ENCODE data around the gene SSMEM1.
A peak's percentile ranks its signal among the peaks of the same experiment; 100 is the strongest.

The SSMEM1 gene

DNA sequence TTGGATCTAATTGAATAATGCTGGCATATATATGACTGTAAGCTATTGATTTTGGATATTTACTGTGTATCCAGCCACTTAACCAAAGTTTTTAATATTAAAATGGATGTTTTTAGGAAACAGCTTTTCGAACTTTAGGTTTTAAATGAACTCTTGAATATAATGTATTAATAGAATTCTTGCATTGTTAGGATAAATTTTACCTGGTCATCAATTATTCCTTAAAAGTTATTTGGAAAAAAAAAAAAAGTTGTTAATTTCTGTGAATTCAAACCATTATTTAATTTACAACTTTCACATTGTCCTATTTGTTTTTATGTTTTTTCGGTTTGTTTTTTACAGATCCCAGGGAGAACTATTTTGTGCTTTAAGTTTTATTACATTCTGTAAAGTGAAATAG, 12.3 kb upstream of the SSMEM1 start:
- no peak for TF ChIP-seq CTCF (conservative IDR thresholded peaks at IDR 0.05; ENCODE audit: low read depth, low read length)
- no peak for DNase-seq (ENCODE audit: low read depth)
- no peak overlapping the region for H3K4me3 ChIP-seq (ENCODE audit: low read depth, low read length)

DNA sequence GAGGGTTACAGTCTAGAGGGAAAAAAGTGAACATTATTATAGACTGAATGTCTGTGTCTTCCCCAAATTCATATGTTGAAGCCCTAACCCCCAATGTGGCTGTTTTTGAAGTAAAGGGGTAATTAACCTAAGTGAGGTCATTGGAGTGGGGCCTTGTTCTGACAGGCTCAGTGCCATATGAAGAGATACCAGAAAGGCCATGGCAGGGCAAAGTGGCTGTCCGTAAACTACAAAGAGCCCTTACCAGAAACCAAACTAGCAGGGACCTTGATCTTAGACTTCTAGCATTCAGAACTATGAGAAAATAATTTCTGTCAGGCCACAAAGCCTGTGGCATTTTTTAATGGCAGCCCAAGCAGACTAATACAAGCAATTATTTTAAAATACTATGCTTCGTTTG, 11.2 kb upstream of the SSMEM1 start:
- H3K4me3 ChIP-seq (ENCODE audit: low read depth, low read length) = no peak overlapping the region
- DNase-seq (ENCODE audit: low read depth) = no peak
- TF ChIP-seq CTCF (conservative IDR thresholded peaks at IDR 0.05; ENCODE audit: low read depth, low read length) = no peak

- TF ChIP-seq CTCF (conservative IDR thresholded peaks at IDR 0.05; ENCODE audit: low read depth, low read length) = no peak
- H3K4me3 ChIP-seq (ENCODE audit: low read depth, low read length) = no peak overlapping the region
- no peak for DNase-seq (ENCODE audit: low read depth)
Measured at GRCh38 chr7:130197094-130197493, 10.6 kb upstream of the SSMEM1 start.

- no peak for TF ChIP-seq CTCF (conservative IDR thresholded peaks at IDR 0.05; ENCODE audit: low read depth, low read length)
- H3K4me3 ChIP-seq (ENCODE audit: low read depth, low read length) = no peak overlapping the region
- no peak for DNase-seq (ENCODE audit: low read depth)
Measured at GRCh38 chr7:130201796-130202195, 5.9 kb upstream of the SSMEM1 start.

DNA sequence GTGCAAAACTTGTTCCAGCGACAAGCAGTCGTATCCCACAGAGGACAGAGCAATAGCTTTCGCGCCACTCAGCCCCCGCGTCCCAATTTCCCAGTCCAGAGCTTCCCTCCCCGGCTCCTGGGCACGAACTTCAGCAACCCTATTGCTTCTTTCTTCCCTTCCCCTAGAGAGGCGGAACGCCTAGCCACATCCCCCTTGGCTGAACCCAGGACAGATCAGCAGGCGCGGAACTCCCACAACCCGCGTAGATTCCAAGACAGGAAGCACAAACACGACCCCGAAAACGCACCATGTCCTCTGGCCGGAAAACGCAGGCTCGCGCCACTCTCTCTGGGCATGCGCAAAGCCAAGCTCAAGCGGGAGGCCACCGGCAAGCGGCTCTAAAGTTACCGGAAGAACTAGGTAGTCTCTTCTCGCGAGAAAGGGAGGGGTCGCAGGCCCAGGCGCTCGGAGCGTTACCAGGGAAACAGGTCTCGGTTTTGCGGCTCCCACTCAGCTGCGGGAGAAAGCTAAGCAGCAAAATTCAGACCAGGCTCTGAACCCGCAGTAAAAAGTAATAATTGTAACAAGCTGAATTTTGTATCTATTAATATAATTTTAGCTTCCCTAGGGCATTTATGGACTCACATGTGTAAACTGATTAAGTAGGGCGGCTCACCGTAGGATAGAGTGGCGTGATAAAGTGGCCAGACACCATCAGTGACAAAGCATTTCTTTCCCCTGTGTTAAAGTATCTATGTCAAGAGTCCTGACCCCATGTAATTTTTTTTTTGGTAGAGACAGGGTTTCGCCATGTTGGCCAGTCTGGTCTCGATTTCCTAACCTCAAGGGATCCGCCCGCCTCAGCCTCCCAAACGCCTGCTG, 2.3 kb upstream of the SSMEM1 start, which contains the start of gene TMEM209:
Gene TMEM209, minus strand, starts transcription at position 323 of the 864 bp plus-strand sequence. Its CDS starts 31 bp downstream, at position 292.
- TF ChIP-seq CTCF (conservative IDR thresholded peaks at IDR 0.05; ENCODE audit: low read depth, low read length) = no peak
- peak; percentile 98 for DNase-seq (ENCODE audit: low read depth)
- H3K4me3 ChIP-seq (ENCODE audit: low read depth, low read length) = peak within 1 kb of the TSS; percentile 90

DNA sequence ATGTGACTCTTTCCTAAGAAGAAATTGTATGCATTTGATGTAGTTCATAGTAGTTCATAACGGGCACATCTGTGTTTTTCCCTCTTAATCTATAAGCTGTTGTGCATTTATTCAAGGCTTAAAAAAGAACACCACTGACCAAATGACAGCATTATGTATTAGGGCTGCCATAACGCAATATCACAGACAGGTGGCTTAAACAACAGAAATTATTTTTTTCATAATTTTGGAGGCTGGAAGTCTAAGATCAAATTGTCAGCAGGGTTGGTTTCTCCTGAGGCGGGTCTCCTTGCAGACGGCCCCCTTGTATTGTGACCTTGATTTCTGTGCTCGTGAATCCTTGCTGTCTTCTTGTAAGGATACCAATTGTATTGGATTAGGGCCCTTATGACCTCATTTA, 627 bp upstream of the SSMEM1 start:
- peak; percentile 10 for TF ChIP-seq CTCF (conservative IDR thresholded peaks at IDR 0.05; ENCODE audit: low read depth, low read length)
- no peak overlapping the region for H3K4me3 ChIP-seq (ENCODE audit: low read depth, low read length)
- peak; percentile 11 for DNase-seq (ENCODE audit: low read depth)

DNA sequence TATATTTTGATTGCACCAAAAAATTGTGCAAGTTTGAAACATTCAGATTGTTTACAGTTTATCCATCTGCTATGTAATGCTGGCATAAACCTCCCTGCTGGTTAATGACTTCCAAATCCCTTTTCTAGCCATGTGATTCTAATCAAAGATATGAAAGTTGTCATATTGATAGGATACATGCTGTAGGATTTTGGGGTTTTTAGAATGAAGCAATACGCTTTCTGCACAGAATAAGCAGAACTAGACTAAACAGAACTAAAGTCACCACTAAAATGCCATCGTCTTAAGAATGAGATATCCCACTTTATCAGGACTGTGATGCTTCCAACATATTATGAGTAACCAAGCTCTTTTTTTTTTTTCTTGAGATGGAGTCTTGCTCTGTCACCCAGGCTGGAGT, 856 bp downstream of the SSMEM1 start:
- TF ChIP-seq CTCF (conservative IDR thresholded peaks at IDR 0.05; ENCODE audit: low read depth, low read length) = no peak
- no peak overlapping the region for H3K4me3 ChIP-seq (ENCODE audit: low read depth, low read length)
- DNase-seq (ENCODE audit: low read depth) = no peak

Data from choroid plexus epithelial cell (primary cell).